ENCODE data around the gene SLC6A3.

Gene SLC6A3

GRCh38 chr5:1445313-1445688 is at the start of gene SLC6A3:
Gene SLC6A3, minus strand, starts transcription at chr5:1445440. Its CDS starts 2,243 bp downstream, at chr5:1443197.
- DNase-seq, result no peak

- no peak for DNase-seq
These were observed 48.7 kb upstream of the SLC6A3 start for GRCh38 chr5:1493941-1494340.

GRCh38 chr5:1493413-1493812 is 48.2 kb upstream of the SLC6A3 start:
- DNase-seq, result no peak

GRCh38 chr5:1492757-1493156 is 47.5 kb upstream of the SLC6A3 start:
- DNase-seq, result no peak

- no peak for DNase-seq
These were observed 45.1 kb upstream of the SLC6A3 start for GRCh38 chr5:1490376-1490775.

GRCh38 chr5:1489754-1490153 is 44.5 kb upstream of the SLC6A3 start:
- no peak for DNase-seq

- DNase-seq, result no peak
These were observed 43.8 kb upstream of the SLC6A3 start for GRCh38 chr5:1488882-1489680.

GRCh38 chr5:1487079-1487764 is 42.0 kb upstream of the SLC6A3 start:
- no peak for DNase-seq

GRCh38 chr5:1486271-1486670 is 41.0 kb upstream of the SLC6A3 start:
- DNase-seq, result no peak

- no peak for DNase-seq
These were observed 40.4 kb upstream of the SLC6A3 start for GRCh38 chr5:1485579-1486118.

GRCh38 chr5:1484730-1485578 is 39.7 kb upstream of the SLC6A3 start:
- DNase-seq, result no peak

GRCh38 chr5:1483856-1484729 is 38.9 kb upstream of the SLC6A3 start:
- no peak for DNase-seq

- DNase-seq, result no peak
These were observed 37.8 kb upstream of the SLC6A3 start for GRCh38 chr5:1483064-1483463.

- no peak for DNase-seq
These were observed 36.7 kb upstream of the SLC6A3 start for GRCh38 chr5:1481959-1482331.

- no peak for DNase-seq
These were observed 36.2 kb upstream of the SLC6A3 start for GRCh38 chr5:1481266-1481958.

- no peak for DNase-seq
These were observed 35.6 kb upstream of the SLC6A3 start for GRCh38 chr5:1480806-1481205.

GRCh38 chr5:1480217-1480616 is 35.0 kb upstream of the SLC6A3 start:
- DNase-seq, result no peak

- DNase-seq, result no peak
These were observed 34.4 kb upstream of the SLC6A3 start for GRCh38 chr5:1479581-1480188.

GRCh38 chr5:1479066-1479465 is 33.8 kb upstream of the SLC6A3 start:
- no peak for DNase-seq

- no peak for DNase-seq
These were observed 33.2 kb upstream of the SLC6A3 start for GRCh38 chr5:1478271-1479035.
